K562 (cell line): ENCODE measurements around the gene NEK4. TPM values are rescaled to one million over a fixed set of nuclear protein-coding genes. Genes with fewer than 3 reads are reported as not detected.
A peak's percentile ranks its signal among the peaks of the same experiment; 100 is the strongest.

ENCODE experiments used
- BRD9 ChIP-seq: fragments of 450-650 bp; IDR thresholded peaks from 2 replicates; pipeline ENCODE4 v1.6.1; 2018; ENCODE audit warnings: low read depth; ENCODE audit not compliant: partially characterized antibody
- DMBX1 ChIP-seq: fragments of 250-450 bp; sonication (Bioruptor Pico); IDR thresholded peaks from 2 replicates; pipeline ENCODE4 v1.8.0; 2022; ENCODE audit warnings: inconsistent platforms, mild to moderate bottlenecking, moderate library complexity, borderline replicate concordance
- ESRRA ChIP-seq: fragments of 450-650 bp; IDR thresholded peaks from 2 replicates; pipeline ENCODE4 v1.6.1; 2014; ENCODE audit warnings: low read depth, mild to moderate bottlenecking, moderate library complexity, borderline replicate concordance
- FOXP1 ChIP-seq: sonication (generic); formaldehyde crosslinking; IDR thresholded peaks from 2 replicates; pipeline ENCODE4 v1.8.0; 2022; ENCODE audit warnings: mild to moderate bottlenecking, missing genetic modification reagents
- HDAC1 ChIP-seq, 2 experiments: fragments of 450-650 bp; IDR thresholded peaks; 2 replicates each; pipeline ENCODE4 v1.6.1; 2016 to 2017; ENCODE audit warnings: inconsistent platforms in 1 of 2, mild to moderate bottlenecking in 1 of 2, moderate library complexity in 1 of 2
- MAFF ChIP-seq: IDR thresholded peaks from 2 replicates; pipeline ENCODE4 v1.6.1; 2012; ENCODE audit warnings: low read length, improper control_type of control experiment
- MAFG ChIP-seq: fragments of 450-650 bp; conservative IDR thresholded peaks from 2 replicates; pipeline ENCODE4 v1.6.1; 2016; ENCODE audit warnings: missing genetic modification characterization, missing compliant biosample characterization
- MBD2 ChIP-seq: sonication (generic); IDR thresholded peaks from 2 replicates; pipeline ENCODE4 v1.6.1; 2016; ENCODE audit warnings: low read depth, borderline replicate concordance
- TAF9B ChIP-seq: fragments of 450-650 bp; IDR thresholded peaks from 2 replicates; pipeline ENCODE4 v1.6.1; 2018; ENCODE audit warnings: mild to moderate bottlenecking; ENCODE audit not compliant: partially characterized antibody
- YY1 ChIP-seq, 3 experiments: IDR thresholded peaks; 2 replicates each; pipeline ENCODE4 v1.6.1; 2011; ENCODE audit warnings: low read length in 2 of 3, mild to moderate bottlenecking in 2 of 3, moderate library complexity in 2 of 3, borderline replicate concordance in 1 of 3, control low read depth in 1 of 3, low read depth in 1 of 3; ENCODE audit not compliant: insufficient read depth in 3 of 3, insufficient replicate concordance in 2 of 3, control insufficient read depth in 1 of 3, insufficient read length in 1 of 3; ENCODE audit errors: extremely low read depth in 1 of 3
- ZNF143 ChIP-seq: sonication (generic); formaldehyde crosslinking; IDR thresholded peaks from 2 replicates; pipeline ENCODE4 v1.9.0; 2022; ENCODE audit warnings: mild to moderate bottlenecking, missing genetic modification reagents
- ZNF41 ChIP-seq: fragments of 250-450 bp; sonication (Bioruptor Pico); conservative IDR thresholded peaks from 2 replicates; pipeline ENCODE4 v1.4.0; 2020; ENCODE audit warnings: mild to moderate bottlenecking
- ZNF699 ChIP-seq: fragments of 250-450 bp; sonication (Bioruptor Pico); IDR thresholded peaks from 2 replicates; pipeline ENCODE4 v1.8.0; 2021; ENCODE audit warnings: mild to moderate bottlenecking, moderate library complexity; ENCODE audit not compliant: insufficient replicate concordance
- ZSCAN29 ChIP-seq: fragments of 450-650 bp; IDR thresholded peaks from 2 replicates; pipeline ENCODE4 v1.6.1; 2017
- polyA plus RNA-seq, 8 experiments: library from polyadenylated mRNA; depleted of rRNA in 4 of 8; stranded (reverse) in 5 of 8; unstranded in 3 of 8; fragments of >200 nt; fragmentation: Nextera tagmentation in 2 of 8; fragmentation: Illumina TruSeq in 1 of 8; extraction: Ambion mirVana in 2 of 8; extraction: Trizol in 1 of 8; gene quantifications; 2 replicates each; pipeline versions ENCODE4 v1.2.1 to v1.2.3, GENCODE V29; 2011 to 2014; ENCODE audit warnings: inconsistent platforms in 1 of 8, missing spikeins in 1 of 8
- total RNA-seq, 7 experiments: library from RNA; depleted of rRNA in 6 of 7; stranded (reverse); fragments of >200 nt in 6 of 7; fragmentation: Illumina TruSeq in 2 of 7; extraction: Trizol in 2 of 7; gene quantifications; 2 replicates each; pipeline versions ENCODE4 v1.2.1 to v1.2.3, GENCODE V29; 2011 to 2021; ENCODE audit warnings: low replicate concordance in 1 of 7
- TF ChIP-seq, protein P1 (sequence below): IDR thresholded peaks from 2 replicates; pipeline ENCODE4 v1.6.1; 2014; ENCODE audit warnings: antibody characterized with exemption
- TF ChIP-seq, protein P2 (sequence below), 2 experiments: fragments of 150-350 bp in 1 of 2; IDR thresholded peaks; 2 replicates each; pipeline ENCODE4 v1.6.1; 2012 to 2016; ENCODE audit warnings: low read depth in 2 of 2, low read length in 2 of 2, mild to moderate bottlenecking in 1 of 2, moderate library complexity in 1 of 2
- TF ChIP-seq, protein P3 (sequence below): fragments of 250-450 bp; sonication (Bioruptor Pico); IDR thresholded peaks from 2 replicates; pipeline ENCODE4 v1.5.0; 2022; ENCODE audit warnings: mild to moderate bottlenecking
- TF ChIP-seq, protein P4 (sequence below): sonication (generic); formaldehyde crosslinking; IDR thresholded peaks from 2 replicates; pipeline ENCODE4 v1.8.1; 2022; ENCODE audit warnings: missing genetic modification reagents

Gene NEK4
- total and polyA plus RNA-seq, 9 of the 15 experiments (the other 6 are each of a cell fraction or from before 2014, with no cell fraction given): 5.8 to 23.1 (median 16.6) TPM

DNA sequence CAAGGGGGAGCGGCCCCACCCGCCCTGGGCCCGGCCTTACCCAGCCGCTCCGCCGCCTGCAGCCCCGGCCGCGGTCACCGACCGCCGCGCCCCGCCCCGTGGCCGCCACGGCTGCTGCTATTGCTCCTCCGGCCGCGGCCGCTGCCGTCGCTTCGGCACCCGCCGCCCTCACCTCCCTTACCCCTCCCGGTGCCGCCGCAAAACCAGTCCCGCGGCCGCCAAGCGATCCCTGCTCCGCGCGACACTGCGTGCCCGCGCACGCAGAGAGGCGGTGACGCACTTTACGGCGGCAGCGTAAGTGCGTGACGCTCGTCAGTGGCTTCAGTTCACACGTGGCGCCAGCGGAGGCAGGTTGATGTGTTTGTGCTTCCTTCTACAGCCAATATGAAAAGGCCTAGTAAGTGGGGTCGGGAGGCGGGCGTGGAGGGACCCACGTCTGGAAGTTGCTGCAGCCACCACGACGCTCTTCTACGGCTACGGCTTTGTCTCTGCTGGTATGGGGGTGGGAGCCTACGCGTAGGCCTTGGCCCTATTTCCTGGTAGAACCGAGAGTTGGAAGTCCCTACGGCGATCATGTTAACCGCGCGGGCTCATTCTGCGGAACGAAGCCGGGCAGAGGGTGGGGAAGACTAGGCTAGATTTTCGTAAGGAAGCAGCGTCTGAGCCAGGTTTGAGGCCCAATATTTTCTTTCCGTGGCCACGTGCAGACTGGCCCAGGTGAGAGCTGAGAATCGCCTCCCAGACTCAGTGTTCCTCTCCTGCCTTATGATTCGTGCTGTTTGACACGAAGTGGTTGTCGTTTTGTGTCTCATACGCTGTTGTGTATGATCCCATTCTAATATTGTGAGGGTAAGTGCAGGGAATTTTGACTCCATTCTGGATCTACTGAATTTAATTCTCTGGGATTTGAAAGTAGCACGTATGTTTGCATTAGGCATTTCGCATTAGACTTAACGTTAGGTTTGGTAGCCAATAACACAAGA lies 84.7 kb downstream of the NEK4 start, which contains the start of the genes GNL3 and PBRM1 (continued):
- TF ChIP-seq, protein P1, sequence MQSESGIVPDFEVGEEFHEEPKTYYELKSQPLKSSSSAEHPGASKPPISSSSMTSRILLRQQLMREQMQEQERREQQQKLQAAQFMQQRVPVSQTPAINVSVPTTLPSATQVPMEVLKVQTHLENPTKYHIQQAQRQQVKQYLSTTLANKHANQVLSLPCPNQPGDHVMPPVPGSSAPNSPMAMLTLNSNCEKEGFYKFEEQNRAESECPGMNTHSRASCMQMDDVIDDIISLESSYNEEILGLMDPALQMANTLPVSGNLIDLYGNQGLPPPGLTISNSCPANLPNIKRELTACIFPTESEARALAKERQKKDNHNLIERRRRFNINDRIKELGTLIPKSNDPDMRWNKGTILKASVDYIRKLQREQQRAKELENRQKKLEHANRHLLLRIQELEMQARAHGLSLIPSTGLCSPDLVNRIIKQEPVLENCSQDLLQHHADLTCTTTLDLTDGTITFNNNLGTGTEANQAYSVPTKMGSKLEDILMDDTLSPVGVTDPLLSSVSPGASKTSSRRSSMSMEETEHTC: peak; percentile 30; the same call in 1 of the 2 replicates
- TF ChIP-seq BRD9 (no peak), FOXP1 (CRISPR knock-in tag) (peak; percentile 77), ZNF699 (CRISPR knock-in tag) (no peak), MAFG (tag) (no peak), ZNF41 (CRISPR knock-in tag) (no peak), TAF9B (peak; percentile 86), ESRRA (peak; percentile 32; the same call in 1 of the 2 replicates), HDAC1 (IDR thresholded peaks at IDR 0.05) (peak in 1 of 2 experiments; percentile 99; a peak in 2 of 4 replicates), MAFF (no peak), MBD2 (peak; percentile 63), DMBX1 (CRISPR knock-in tag) (no peak), ZSCAN29 (no peak), ZNF143 (CRISPR knock-in tag) (no peak), YY1 (IDR thresholded peaks at IDR 0.05; ENCODE audit: borderline replicate concordance in 1 of 3, control insufficient read depth in 1 of 3, extremely low read depth in 1 of 3, insufficient read depth in 3 of 3, insufficient read length in 1 of 3, insufficient replicate concordance in 2 of 3, low read depth in 1 of 3, low read length in 2 of 3) (peak in 2 of 3 experiments; percentile 3 to 35)
- TF ChIP-seq, protein P2, sequence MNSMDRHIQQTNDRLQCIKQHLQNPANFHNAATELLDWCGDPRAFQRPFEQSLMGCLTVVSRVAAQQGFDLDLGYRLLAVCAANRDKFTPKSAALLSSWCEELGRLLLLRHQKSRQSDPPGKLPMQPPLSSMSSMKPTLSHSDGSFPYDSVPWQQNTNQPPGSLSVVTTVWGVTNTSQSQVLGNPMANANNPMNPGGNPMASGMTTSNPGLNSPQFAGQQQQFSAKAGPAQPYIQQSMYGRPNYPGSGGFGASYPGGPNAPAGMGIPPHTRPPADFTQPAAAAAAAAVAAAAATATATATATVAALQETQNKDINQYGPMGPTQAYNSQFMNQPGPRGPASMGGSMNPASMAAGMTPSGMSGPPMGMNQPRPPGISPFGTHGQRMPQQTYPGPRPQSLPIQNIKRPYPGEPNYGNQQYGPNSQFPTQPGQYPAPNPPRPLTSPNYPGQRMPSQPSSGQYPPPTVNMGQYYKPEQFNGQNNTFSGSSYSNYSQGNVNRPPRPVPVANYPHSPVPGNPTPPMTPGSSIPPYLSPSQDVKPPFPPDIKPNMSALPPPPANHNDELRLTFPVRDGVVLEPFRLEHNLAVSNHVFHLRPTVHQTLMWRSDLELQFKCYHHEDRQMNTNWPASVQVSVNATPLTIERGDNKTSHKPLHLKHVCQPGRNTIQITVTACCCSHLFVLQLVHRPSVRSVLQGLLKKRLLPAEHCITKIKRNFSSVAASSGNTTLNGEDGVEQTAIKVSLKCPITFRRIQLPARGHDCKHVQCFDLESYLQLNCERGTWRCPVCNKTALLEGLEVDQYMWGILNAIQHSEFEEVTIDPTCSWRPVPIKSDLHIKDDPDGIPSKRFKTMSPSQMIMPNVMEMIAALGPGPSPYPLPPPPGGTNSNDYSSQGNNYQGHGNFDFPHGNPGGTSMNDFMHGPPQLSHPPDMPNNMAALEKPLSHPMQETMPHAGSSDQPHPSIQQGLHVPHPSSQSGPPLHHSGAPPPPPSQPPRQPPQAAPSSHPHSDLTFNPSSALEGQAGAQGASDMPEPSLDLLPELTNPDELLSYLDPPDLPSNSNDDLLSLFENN (IDR thresholded peaks at IDR 0.05; ENCODE audit: low read depth in 2 of 2, low read length in 2 of 2): no peak
- TF ChIP-seq, protein P3, sequence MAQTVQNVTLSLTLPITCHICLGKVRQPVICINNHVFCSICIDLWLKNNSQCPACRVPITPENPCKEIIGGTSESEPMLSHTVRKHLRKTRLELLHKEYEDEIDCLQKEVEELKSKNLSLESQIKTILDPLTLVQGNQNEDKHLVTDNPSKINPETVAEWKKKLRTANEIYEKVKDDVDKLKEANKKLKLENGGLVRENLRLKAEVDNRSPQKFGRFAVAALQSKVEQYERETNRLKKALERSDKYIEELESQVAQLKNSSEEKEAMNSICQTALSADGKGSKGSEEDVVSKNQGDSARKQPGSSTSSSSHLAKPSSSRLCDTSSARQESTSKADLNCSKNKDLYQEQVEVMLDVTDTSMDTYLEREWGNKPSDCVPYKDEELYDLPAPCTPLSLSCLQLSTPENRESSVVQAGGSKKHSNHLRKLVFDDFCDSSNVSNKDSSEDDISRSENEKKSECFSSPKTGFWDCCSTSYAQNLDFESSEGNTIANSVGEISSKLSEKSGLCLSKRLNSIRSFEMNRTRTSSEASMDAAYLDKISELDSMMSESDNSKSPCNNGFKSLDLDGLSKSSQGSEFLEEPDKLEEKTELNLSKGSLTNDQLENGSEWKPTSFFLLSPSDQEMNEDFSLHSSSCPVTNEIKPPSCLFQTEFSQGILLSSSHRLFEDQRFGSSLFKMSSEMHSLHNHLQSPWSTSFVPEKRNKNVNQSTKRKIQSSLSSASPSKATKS (CRISPR knock-in tag): no peak
- TF ChIP-seq, protein P4, sequence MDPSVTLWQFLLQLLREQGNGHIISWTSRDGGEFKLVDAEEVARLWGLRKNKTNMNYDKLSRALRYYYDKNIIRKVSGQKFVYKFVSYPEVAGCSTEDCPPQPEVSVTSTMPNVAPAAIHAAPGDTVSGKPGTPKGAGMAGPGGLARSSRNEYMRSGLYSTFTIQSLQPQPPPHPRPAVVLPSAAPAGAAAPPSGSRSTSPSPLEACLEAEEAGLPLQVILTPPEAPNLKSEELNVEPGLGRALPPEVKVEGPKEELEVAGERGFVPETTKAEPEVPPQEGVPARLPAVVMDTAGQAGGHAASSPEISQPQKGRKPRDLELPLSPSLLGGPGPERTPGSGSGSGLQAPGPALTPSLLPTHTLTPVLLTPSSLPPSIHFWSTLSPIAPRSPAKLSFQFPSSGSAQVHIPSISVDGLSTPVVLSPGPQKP: no peak
